Sigmoid colon (tissue), 3 donors: ENCODE measurements around the gene RIMKLA.

Experiments
- POLR2A ChIP-seq, 2 donors: fragments of 450-650 bp; IDR thresholded peaks; one replicate each; pipeline ENCODE4 v1.6.1; 2016; ENCODE audit warnings: antibody characterized with exemption in 2 of 2, mild to moderate bottlenecking in 2 of 2, moderate library complexity in 2 of 2
- TF ChIP-seq, protein P1 (sequence below), 4 experiments: fragments of 450-650 bp in 3 of 4; fragments of 200-600 bp in 1 of 4; IDR thresholded peaks; one replicate each; pipeline ENCODE4 v1.5.1; 2016 to 2019; ENCODE audit warnings: antibody characterized with exemption in 4 of 4, mild to moderate bottlenecking in 3 of 4, moderate library complexity in 2 of 4

DNA sequence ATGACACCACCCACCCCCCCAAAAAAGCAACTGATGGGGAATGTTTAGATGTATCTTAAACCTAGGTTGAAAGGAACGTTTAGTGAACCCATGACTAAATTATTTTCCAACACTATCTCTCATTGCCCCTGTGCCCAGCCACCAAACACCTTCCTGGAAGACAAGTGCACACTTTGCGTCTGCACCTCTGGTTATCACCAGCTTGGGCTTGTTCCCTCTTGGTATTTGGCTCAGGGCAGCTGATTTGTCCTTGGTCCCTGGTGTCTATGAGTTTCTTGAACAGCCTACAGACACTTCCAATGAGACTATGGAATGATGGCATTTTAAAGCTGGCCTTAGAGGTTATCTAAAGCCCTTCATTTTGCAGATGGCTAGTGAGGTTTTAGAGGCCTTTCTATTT, 15.5 kb upstream of the RIMKLA start:
- TF ChIP-seq, protein P1, sequence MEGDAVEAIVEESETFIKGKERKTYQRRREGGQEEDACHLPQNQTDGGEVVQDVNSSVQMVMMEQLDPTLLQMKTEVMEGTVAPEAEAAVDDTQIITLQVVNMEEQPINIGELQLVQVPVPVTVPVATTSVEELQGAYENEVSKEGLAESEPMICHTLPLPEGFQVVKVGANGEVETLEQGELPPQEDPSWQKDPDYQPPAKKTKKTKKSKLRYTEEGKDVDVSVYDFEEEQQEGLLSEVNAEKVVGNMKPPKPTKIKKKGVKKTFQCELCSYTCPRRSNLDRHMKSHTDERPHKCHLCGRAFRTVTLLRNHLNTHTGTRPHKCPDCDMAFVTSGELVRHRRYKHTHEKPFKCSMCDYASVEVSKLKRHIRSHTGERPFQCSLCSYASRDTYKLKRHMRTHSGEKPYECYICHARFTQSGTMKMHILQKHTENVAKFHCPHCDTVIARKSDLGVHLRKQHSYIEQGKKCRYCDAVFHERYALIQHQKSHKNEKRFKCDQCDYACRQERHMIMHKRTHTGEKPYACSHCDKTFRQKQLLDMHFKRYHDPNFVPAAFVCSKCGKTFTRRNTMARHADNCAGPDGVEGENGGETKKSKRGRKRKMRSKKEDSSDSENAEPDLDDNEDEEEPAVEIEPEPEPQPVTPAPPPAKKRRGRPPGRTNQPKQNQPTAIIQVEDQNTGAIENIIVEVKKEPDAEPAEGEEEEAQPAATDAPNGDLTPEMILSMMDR (IDR thresholded peaks at IDR 0.05), result no peak
- TF ChIP-seq POLR2A (IDR thresholded peaks at IDR 0.05), result no peak
